ENCODE results near the gene KCTD2. TPM values are rescaled to one million over a fixed set of nuclear protein-coding genes. Genes with fewer than 3 reads are reported as not detected.
A peak's percentile ranks its signal among the peaks of the same experiment; 100 is the strongest.
"Not testable (repeated sequence)": the region's sequence is repeated elsewhere in the genome, so short reads cannot be mapped to it uniquely, and the experiment has no call there.

Gene KCTD2
- polyA plus RNA-seq, 2 of the 4 experiments (the other 2 are of a cell fraction): 18.8 to 31.3 TPM

GRCh38 chr17:75045946-75046406 is 1.0 kb upstream of the KCTD2 start:
- POLR2A ChIA-PET: interaction anchor here (1.0 to 2.7 kb wide), 4 partner anchors 11 to 63 kb away, joined by 3 to 21 read pairs (median 8); partner anchors contain the start of genes ARMC7 and MRPL58
- H3K9me3 ChIP-seq; ATAC-seq; DNase-seq (ENCODE audit: low read depth in 1 of 2, low spot score in 1 of 2); FAIRE-seq: not testable (repeated sequence)
- WGBS (ENCODE audit: missing lambda C conversion rate): 33% methylated on average over 25 of the region's 25 CpGs
- peak overlapping the region; percentile 88 for H3K4me2 ChIP-seq
- peak in 1 of 2 experiments; percentile 43; a peak in 1 of 4 replicates for TF ChIP-seq CEBPB (IDR thresholded peaks at IDR 0.05)
- H3K4me1 ChIP-seq: peaks cover 16% of the 10 kb centered on the region
- CTCF ChIA-PET: interaction anchor here (0.8 to 81.8 kb wide), 4 partner anchors 10 to 84 kb away, joined by 3 to 3429 read pairs (median 14); partner anchors contain the start of genes ARMC7 and NT5C
- H3K4me3 ChIP-seq: peak overlapping the region; percentile 94
- peak overlapping the region; percentile 93 to 97 for H3K27ac ChIP-seq

GRCh38 chr17:75047398-75048098 is 523 bp downstream of the KCTD2 start:
- Histone ChIP-seq H3K27ac (peak overlapping the region; percentile 93 to 97), H3K9me3 (no peaks in the 10 kb centered on the region), H3K4me2 (peak overlapping the region; percentile 97), H3K4me1 (peaks cover 16% of the 10 kb centered on the region), H3K4me3 (peak overlapping the region; percentile 94)
- CTCF ChIA-PET: interaction anchor here (0.9 to 81.8 kb wide), 7 partner anchors 12 to 154 kb away, joined by 4 to 3429 read pairs (median 14); partner anchors contain the start of genes ARMC7, NT5C and SLC16A5
- POLR2A ChIA-PET: interaction anchor here (0.6 to 2.7 kb wide), 8 partner anchors 11 to 58 kb away, joined by 3 to 21 read pairs (median 5); partner anchors contain the start of genes MRPL58 and SLC16A5
- peak in 1 of 2 experiments; percentile 27; a peak in 3 of 6 replicates for ATAC-seq
- TF ChIP-seq CTCF (IDR thresholded peaks at IDR 0.05): no peak
- no peak for TF ChIP-seq FOSB (CRISPR knock-in tag; IDR thresholded peaks at IDR 0.05)
- TF ChIP-seq NPAS2 (CRISPR knock-in tag; IDR thresholded peaks at IDR 0.05; ENCODE audit: borderline replicate concordance): no peak
- no peak; the same call in 2 of the 3 replicates for TF ChIP-seq BCL3 (IDR thresholded peaks at IDR 0.05)
- TF ChIP-seq ATOH8 (CRISPR knock-in tag; IDR thresholded peaks at IDR 0.05; ENCODE audit: low read depth): no peak
- TF ChIP-seq JUN (IDR thresholded peaks at IDR 0.05): no peak; a peak in 1 of 5 replicates
- TF ChIP-seq CEBPB (IDR thresholded peaks at IDR 0.05): no peak
- no peak for TF ChIP-seq POLR2A (IDR thresholded peaks at IDR 0.05; ENCODE audit: low read length)
- TF ChIP-seq CHD2 (IDR thresholded peaks at IDR 0.05; ENCODE audit: low read length, partially characterized antibody): no peak
- no peak for TF ChIP-seq POLR2AphosphoS2 (conservative IDR thresholded peaks at IDR 0.05; ENCODE audit: low read length)
- no peak for TF ChIP-seq PBX3 (IDR thresholded peaks at IDR 0.05)
- TF ChIP-seq RAD21 (conservative IDR thresholded peaks at IDR 0.05 in 1 of 2, IDR thresholded peaks at IDR 0.05 in 1 of 2): no peak
- TF ChIP-seq NFE2L2 (conservative IDR thresholded peaks at IDR 0.05; ENCODE audit: low read length): no peak
- TF ChIP-seq SREBF2 (IDR thresholded peaks at IDR 0.05): no peak
- no peak for TF ChIP-seq MAFK (IDR thresholded peaks at IDR 0.05; ENCODE audit: partially characterized antibody)
- no peak for TF ChIP-seq HEYL (CRISPR knock-in tag; IDR thresholded peaks at IDR 0.05)
- no peak for TF ChIP-seq EHMT2 (IDR thresholded peaks at IDR 0.05; ENCODE audit: low read depth)
- no peak for TF ChIP-seq RFX5 (IDR thresholded peaks at IDR 0.05)
- TF ChIP-seq EHF (CRISPR knock-in tag; IDR thresholded peaks at IDR 0.05): no peak
- WGBS (ENCODE audit: missing lambda C conversion rate): 4% methylated on average over 15 of the region's 38 CpGs
- FAIRE-seq: no peak
- DNase-seq (ENCODE audit: low read depth in 1 of 2, low spot score in 1 of 2): no peak
